HG03039 (cell line): ENCODE results near the gene BCAN.

Source experiments
- ATAC-seq: cut with Tn5 transposase; IDR thresholded peaks from one replicate; pipeline ENCODE4 v1.9.1; 2021; ENCODE audit warnings: mild to moderate bottlenecking, moderate library complexity; ENCODE audit not compliant: unreplicated experiment

Gene BCAN

GRCh38 chr1:156643049-156643777 lies 1.3 kb downstream of the BCAN start:
- ATAC-seq = no peak

- peak; percentile 49 for ATAC-seq
Measured at GRCh38 chr1:156643778-156644092, 1.8 kb downstream of the BCAN start.

DNA sequence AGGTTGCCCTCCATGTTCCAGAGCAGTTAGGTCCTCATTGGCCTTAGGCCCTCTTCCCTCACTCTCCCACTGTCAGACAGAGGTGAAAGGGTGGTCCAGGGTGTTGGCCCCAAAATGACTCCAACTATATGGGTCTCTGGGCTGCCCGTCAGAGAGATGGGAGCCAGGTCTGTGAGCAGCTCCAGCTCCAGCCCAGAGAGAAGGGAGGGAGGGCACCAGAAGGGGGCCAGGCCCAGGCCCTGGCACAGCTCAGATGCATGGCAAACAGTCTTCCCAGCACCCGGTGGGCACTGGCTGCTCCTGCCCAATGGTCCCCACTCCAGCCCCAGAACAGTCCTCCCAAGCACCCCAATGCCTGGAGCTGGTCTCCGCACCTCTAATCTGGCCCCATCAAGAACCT lies 2.2 kb downstream of the BCAN start:
- no peak for ATAC-seq

DNA sequence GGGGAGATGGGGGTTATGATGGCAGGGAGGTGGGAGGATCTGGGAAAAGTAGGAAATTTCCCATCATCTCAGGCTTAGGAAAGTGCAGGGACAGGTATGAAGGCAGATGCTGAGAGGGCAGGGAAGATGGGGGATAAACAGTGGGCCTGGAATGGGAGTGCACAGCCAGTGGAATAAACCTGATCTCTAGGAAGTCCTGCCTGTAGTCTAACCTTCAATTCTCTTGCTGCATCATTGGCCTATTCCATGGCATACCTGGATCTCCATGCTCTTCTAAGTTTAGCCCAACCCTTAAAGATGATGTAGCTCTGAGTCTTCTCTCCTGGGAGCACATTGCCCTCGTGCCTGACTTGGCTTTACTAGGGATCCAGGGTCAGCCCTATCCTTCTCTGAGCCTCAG lies 2.7 kb downstream of the BCAN start:
- ATAC-seq = no peak

- ATAC-seq = no peak
Measured at GRCh38 chr1:156645056-156645455, 3.1 kb downstream of the BCAN start.

- ATAC-seq = no peak
Measured at GRCh38 chr1:156645666-156646065, 3.7 kb downstream of the BCAN start.

- no peak for ATAC-seq
Measured at GRCh38 chr1:156646738-156647211, 4.9 kb downstream of the BCAN start.

GRCh38 chr1:156647351-156647750 lies 5.4 kb downstream of the BCAN start:
- ATAC-seq = no peak

DNA sequence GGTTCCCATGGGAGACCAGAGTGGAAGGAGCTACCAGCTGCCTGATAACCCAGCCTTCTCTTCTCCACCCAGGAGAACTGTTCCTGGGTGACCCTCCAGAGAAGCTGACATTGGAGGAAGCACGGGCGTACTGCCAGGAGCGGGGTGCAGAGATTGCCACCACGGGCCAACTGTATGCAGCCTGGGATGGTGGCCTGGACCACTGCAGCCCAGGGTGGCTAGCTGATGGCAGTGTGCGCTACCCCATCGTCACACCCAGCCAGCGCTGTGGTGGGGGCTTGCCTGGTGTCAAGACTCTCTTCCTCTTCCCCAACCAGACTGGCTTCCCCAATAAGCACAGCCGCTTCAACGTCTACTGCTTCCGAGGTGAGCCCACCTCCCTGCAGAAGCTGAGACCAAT lies 6.6 kb downstream of the BCAN start:
- ATAC-seq = no peak

DNA sequence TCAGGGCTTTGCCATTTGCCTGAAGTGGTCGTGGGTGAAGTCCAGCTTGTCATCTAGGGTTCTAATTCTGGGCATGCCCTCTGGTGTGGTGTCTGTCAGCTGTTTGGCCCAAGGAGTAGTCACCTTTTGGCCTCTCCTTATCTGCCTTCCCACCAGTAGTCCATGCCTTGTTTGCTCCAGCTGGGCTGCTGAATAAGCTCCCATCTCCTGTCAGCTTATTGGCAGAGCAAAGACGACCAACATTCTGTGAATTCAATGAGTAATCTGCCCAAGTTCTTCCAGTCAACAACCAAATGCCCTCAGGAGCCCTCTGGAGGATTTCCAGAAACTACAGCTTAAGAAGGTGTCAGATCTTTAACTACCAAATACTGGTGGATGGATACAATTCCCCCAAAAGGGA lies 7.0 kb downstream of the BCAN start:
- no peak for ATAC-seq

GRCh38 chr1:156652131-156652991 lies 10.4 kb downstream of the BCAN start:
- ATAC-seq = no peak

- no peak for ATAC-seq
Measured at GRCh38 chr1:156652992-156653355, 11.1 kb downstream of the BCAN start.

GRCh38 chr1:156654700-156655099 lies 12.8 kb downstream of the BCAN start:
- no peak for ATAC-seq

DNA sequence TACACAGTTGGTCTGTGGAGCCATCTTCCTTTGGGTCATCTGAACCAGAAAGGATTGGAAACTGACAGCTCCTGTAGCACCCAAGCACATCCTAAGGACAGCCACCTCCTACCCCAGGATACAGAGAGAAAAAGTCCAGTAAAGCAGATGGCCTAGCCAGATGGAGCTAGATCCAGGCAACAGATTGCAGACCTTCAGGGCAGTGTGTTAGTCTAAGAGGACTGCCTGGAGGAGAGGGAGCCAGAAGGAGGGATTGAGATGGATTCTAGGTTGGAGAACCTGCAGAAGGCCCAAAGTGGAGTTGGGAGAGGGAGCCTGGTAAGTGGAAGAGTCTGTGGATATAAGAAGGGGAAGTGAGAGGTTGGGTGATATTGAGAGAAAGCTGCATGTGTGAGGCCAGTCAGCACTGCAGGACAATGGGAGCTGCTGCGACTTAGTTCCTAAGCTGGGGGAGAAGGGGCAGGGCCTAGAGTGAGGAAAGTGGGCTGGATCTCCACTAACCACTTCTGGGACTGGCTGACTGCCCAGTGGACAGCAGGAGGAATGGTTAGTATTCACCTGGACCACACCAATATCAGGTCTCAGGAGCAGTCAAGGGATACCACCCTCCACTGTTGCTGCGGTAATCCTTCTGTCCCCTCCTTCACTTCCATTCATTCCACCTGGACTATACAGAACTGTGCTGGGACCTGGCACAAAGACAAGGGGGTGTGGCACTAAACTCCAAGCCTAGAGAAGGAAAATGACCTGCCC lies 13.4 kb downstream of the BCAN start:
- no peak for ATAC-seq

DNA sequence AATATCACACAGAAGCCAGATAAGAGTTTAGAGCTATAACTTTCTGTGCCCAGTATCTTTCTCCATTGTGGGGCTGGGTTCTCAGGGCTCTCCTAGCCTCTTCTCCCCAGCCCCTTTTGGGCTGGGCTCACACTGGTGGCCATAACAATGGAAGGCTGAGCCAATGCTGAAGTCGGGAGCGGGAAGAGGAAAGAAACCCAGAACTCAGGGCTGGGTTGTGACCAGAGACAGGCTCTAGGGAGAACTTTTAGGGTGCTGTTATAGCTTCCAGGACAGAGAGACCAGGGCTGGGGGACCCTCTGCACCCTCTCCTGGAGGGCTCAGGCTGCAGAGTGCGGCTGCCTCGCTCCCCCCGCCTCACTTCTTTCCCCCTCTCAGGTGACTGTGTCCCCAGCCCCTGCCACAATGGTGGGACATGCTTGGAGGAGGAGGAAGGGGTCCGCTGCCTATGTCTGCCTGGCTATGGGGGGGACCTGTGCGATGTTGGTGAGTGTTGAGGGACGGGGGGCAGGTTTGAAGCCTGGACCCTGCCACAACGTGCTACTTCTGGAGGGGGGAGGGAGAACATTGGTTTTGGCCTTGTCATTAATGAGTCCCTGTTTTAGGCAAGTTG lies 14.1 kb downstream of the BCAN start:
- no peak for ATAC-seq

GRCh38 chr1:156656806-156657740 lies 15.2 kb downstream of the BCAN start:
- no peak for ATAC-seq

DNA sequence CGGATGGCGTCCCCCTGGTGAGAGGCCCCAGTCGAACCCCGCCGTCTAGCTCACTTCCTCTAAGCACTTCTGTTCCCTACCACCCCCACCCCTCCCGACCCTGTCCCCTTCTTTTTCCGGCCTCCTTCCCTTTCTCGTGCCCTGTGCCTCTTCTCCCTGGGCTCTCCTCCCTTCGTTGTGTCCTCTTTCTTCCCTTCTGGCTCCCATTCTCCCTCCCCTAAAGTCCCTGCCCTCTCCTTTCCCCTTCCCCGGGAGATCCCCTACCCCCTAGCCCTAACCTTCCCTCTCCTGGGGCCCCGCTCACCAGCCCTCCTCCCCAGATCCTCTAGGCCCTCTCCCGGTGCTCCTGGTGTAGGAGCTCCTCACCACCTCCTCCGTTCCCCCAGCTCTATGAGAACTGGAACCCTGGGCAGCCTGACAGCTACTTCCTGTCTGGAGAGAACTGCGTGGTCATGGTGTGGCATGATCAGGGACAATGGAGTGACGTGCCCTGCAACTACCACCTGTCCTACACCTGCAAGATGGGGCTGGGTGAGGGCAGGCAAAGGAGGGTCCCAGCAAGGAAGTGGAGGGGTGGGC lies 15.9 kb downstream of the BCAN start:
- ATAC-seq = no peak

- ATAC-seq = no peak
Measured at GRCh38 chr1:156658496-156658895, 16.6 kb downstream of the BCAN start.

GRCh38 chr1:156658945-156659574 lies 17.1 kb downstream of the BCAN start:
- no peak for ATAC-seq
